Measurements from ENCODE around the gene RCN1.
A peak's percentile ranks its signal among the peaks of the same experiment; 100 is the strongest.

The RCN1 gene

DNA sequence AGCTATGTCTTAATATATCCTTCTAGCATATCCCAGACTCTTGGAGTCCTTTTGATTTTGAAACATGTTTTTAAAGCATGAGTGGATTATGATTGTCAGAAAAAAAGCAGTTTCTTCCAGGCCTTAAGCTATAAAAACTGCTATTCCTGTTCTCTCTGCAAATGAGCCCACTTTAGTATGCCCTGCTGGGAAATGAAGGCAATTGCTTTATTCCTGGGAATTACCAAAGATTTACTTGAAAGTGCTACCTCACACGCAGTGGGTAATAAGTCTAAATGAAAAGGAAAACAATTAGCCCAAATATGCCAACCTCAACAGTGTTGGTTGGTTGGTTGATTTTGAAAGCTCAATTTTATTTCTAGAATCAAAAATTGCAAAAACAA, 17.2 kb upstream of the RCN1 start:
- Histone ChIP-seq H3K36me3 (no peaks in the 10 kb centered on the region), H3K4me1 (no peaks in the 10 kb centered on the region), H3K9me3 (peaks cover 14% of the 10 kb centered on the region; the same call in 1 of the 2 replicates), H4K20me1 (no peaks in the 10 kb centered on the region), H3K4me3 (no peak overlapping the region), H3K27ac (no peak overlapping the region), H3K9ac (no peak overlapping the region), H3K27me3 (no peaks in the 10 kb centered on the region), H3K4me2 (no peak overlapping the region)
- no peak for TF ChIP-seq Cebpa-rat (IDR thresholded peaks at IDR 0.05)

DNA sequence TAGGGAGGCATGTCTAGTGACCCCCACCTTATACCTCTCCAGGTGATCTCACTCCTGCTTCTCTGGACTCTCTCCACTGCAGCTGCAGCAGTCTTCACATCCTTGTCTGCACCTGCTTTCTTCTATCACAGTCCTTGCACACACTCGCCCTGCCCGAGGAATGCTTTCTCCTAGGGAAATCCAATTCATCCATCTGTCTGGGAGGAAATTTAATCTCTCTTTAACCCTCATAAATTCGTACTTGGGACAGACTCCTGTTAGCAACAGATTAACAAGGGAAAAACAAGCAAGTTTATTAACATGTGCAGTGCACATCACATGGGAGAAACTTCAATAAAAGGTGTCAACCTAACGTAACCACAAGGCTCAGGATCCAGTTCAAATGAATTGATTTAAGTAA, 11.3 kb upstream of the RCN1 start:
- Histone ChIP-seq H3K4me1 (no peaks in the 10 kb centered on the region), H3K36me3 (no peaks in the 10 kb centered on the region), H3K27ac (no peak overlapping the region), H3K4me3 (no peak overlapping the region), H4K20me1 (no peaks in the 10 kb centered on the region), H3K9ac (no peak overlapping the region), H3K9me3 (peaks cover 14% of the 10 kb centered on the region; the same call in 1 of the 2 replicates), H3K27me3 (no peaks in the 10 kb centered on the region), H3K4me2 (no peak overlapping the region)
- TF ChIP-seq Cebpa-rat (IDR thresholded peaks at IDR 0.05), result no peak

DNA sequence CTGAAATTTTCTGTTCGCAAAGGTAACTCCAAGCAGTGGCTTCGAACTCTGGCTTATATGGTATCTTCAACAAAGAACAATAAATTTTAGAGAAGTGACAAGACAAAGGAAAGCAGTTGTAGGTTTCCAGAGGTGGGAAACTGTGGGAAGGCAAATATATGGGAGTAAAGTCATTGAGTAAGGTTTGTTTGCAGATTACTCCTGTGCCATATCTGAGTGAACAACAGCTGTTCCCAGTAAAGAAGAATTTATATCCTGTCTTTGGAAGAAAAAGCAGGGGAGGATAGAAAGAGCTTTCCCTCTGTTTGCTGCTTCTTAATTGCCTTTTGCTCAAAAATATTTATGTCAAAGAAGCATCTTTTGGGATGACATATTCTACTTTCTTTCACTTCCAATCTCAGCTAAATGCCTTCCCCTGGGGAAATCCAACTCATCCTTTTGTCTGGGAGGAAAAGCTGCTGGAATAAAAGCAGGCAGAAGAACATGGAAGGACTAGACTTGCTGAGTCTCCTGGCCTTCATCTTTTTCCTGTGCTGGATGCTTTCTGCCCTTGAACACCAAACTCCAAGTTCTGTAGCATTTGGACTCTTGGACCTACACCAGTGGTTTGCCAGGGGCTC, 10.4 kb upstream of the RCN1 start:
- H3K9me3 ChIP-seq, result peaks cover 14% of the 10 kb centered on the region; the same call in 1 of the 2 replicates
- no peaks in the 10 kb centered on the region for H3K27me3 ChIP-seq
- H3K36me3 ChIP-seq, result no peaks in the 10 kb centered on the region
- no peak overlapping the region for H3K4me2 ChIP-seq
- H3K4me1 ChIP-seq, result no peaks in the 10 kb centered on the region
- no peak for TF ChIP-seq Cebpa-rat (IDR thresholded peaks at IDR 0.05)
- H4K20me1 ChIP-seq, result no peaks in the 10 kb centered on the region
- H3K27ac ChIP-seq, result no peak overlapping the region
- H3K9ac ChIP-seq, result no peak overlapping the region
- no peak overlapping the region for H3K4me3 ChIP-seq

DNA sequence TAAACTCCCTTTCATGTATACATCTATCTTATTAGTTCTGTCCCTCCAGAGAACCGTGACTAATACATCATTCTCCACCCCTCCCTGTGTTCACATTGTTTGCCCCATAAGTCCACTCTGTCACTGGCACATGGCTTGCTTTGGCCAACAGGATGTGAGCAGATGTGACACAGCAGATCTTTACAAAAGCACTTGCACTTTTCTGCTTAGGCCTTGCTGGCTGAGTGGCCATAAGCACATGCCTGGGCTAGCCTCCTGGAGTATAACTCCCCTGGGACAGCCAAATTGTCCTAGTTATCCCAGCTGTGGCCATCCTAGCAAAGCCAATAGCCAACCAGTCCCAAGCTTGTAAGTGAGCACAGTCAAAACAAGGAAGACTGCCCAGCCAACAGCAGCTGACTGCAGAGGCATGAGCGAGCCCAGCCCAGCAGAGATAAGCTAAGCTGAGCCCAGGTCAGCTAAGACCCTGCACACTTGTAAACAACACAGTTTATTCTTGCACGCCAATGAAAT, 9.7 kb upstream of the RCN1 start:
- H3K4me1 ChIP-seq, result no peaks in the 10 kb centered on the region
- H3K27me3 ChIP-seq, result no peaks in the 10 kb centered on the region
- no peak overlapping the region for H3K4me2 ChIP-seq
- no peaks in the 10 kb centered on the region for H4K20me1 ChIP-seq
- no peaks in the 10 kb centered on the region for H3K36me3 ChIP-seq
- peaks cover 10% of the 10 kb centered on the region; the same call in 1 of the 2 replicates for H3K9me3 ChIP-seq
- no peak overlapping the region for H3K4me3 ChIP-seq
- TF ChIP-seq Cebpa-rat (IDR thresholded peaks at IDR 0.05), result no peak
- H3K9ac ChIP-seq, result no peak overlapping the region
- H3K27ac ChIP-seq, result no peak overlapping the region

DNA sequence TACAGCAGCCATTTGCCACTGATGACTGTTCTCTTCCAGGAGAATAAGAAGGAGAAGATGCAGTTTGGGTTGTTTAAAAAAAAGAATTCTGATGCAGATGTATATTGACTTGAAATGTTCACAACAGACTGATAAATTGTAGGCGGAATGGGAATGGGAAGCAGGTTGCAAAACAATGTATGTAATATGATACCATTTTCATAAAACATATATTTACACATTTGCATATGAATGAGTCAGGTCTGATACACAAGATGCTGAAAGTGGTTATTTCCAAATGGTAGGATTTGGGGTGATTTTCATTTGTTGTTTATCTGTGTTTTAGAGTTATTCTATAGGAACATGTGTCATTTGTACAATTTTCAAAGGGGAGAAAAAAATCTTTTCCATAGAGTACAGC, 9.0 kb upstream of the RCN1 start:
- H3K27me3 ChIP-seq, result no peaks in the 10 kb centered on the region
- H3K9me3 ChIP-seq, result peaks cover 3% of the 10 kb centered on the region; the same call in 1 of the 2 replicates
- H4K20me1 ChIP-seq, result no peaks in the 10 kb centered on the region
- H3K36me3 ChIP-seq, result no peaks in the 10 kb centered on the region
- no peak overlapping the region for H3K4me2 ChIP-seq
- H3K4me1 ChIP-seq, result no peaks in the 10 kb centered on the region
- TF ChIP-seq Cebpa-rat (IDR thresholded peaks at IDR 0.05), result no peak
- H3K9ac ChIP-seq, result no peak overlapping the region
- H3K4me3 ChIP-seq, result no peak overlapping the region
- H3K27ac ChIP-seq, result no peak overlapping the region

DNA sequence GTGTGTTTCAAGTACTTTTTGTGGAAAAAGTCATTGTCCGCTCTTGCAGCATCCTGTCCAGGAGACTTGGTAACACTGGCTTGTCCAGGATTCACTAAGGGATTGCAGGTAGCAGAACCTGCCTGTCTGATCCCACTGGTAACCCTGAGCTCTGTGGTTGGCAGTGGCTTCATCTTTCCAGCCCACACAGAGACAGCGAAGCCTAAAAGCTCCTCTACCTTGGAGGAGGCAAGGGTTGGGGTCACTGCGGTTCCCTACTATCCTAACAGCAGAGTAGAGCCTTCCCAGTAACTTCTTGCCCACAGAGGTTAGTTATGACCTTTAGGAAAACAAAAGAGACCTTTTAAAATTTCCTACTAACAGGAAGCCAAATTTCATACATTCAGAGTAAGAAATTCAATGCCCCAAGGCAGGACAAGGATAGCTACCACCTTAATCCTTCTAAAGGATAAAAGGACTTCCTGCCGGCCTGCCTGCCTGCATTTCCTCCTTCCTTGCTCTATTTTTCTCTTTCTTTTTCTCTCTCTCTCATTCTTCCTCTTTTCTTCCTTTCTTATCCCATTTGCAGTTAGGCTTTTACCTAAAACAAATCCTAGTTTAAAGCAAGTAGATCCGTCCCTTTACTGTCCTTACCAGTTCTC, 8.4 kb upstream of the RCN1 start:
- TF ChIP-seq Cebpa-rat (IDR thresholded peaks at IDR 0.05), result no peak
- H3K27me3 ChIP-seq, result no peaks in the 10 kb centered on the region
- H3K36me3 ChIP-seq, result no peaks in the 10 kb centered on the region
- no peak overlapping the region for H3K9ac ChIP-seq
- peaks cover 3% of the 10 kb centered on the region for H3K4me1 ChIP-seq
- H3K4me3 ChIP-seq, result no peak overlapping the region
- no peak overlapping the region for H3K27ac ChIP-seq
- no peak overlapping the region for H3K4me2 ChIP-seq
- no peaks in the 10 kb centered on the region; the same call in 1 of the 2 replicates for H3K9me3 ChIP-seq
- H4K20me1 ChIP-seq, result no peaks in the 10 kb centered on the region

DNA sequence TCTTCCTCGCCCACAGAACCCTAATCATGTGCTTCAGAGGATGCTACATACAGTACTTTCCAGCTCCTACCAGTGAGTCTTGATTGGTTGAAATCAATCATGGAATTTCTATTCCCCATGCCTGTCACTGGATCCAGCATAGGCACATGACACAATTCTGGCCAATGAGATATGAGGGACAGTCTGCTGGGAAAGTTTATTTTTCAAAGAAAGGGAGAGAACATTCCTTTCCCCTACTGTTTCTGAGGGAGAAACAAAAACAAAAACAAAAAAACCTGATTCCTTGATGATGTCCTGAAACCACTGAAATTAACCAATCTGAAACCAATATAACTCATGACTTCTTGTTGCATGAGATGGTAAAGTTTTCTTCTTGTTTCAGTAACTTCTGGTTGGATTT, 3.3 kb upstream of the RCN1 start:
- Histone ChIP-seq H3K27me3 (no peaks in the 10 kb centered on the region), H3K4me2 (peak overlapping the region; percentile 73), H3K4me3 (no peak overlapping the region)

DNA sequence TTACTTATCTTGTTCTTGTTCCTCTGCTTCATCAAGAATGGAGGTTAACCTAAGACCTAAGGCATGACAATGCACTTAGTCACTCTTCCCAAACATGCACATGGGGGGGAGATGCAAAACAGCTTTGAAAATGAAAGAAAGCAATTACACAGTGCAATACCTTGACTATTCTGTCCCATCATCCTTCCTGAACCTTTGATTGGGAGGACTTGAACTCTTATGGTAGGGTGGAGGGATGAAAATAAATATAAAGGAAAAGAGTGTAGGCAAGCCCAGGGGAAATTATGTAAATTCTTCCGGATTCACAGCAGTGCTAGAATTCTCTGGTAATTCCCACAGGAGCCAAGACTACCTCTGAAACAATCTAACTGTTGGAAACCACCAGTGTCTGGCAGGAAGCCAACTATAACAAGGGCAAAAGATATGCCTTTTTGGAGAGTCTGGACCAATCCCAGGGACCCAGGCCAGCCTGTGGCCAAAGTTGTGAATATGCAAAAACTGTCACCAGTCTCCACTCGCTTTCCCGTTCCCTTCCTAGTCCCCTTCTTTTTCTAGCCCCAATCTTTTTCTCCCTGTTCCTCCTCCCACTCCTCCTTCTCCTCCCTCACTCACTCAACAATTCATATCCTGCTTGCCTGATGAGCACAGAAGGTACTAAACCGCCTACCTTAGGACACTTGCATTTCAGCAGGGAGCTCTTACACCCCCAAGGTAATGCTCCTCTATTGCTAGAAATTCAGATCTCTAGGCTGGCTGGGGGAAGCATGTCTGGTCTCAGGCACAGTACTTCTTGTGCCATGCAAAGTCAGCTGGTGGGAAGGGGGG, 2.5 kb upstream of the RCN1 start:
- Histone ChIP-seq H3K9me3 (no peaks in the 10 kb centered on the region), H4K20me1 (peaks cover 11% of the 10 kb centered on the region), H3K4me2 (peak overlapping the region; percentile 73), H3K4me1 (peaks cover 47% of the 10 kb centered on the region), H3K9ac (peak overlapping the region; percentile 32; the same call in 1 of the 2 replicates), H3K27ac (peak overlapping the region; percentile 57), H3K4me3 (peak overlapping the region; percentile 30), H3K27me3 (no peaks in the 10 kb centered on the region), H3K36me3 (no peaks in the 10 kb centered on the region)
- TF ChIP-seq Cebpa-rat (IDR thresholded peaks at IDR 0.05), result no peak

More for the DNA sequence above, 3.3 kb upstream of the RCN1 start:
- 0 out of 2 replicates have a peak overlapping the region, but pooled peaks have one; percentile 57 for H3K27ac ChIP-seq
- H3K36me3 ChIP-seq, result no peaks in the 10 kb centered on the region
- H3K9me3 ChIP-seq, result no peaks in the 10 kb centered on the region
- H4K20me1 ChIP-seq, result peaks cover 3% of the 10 kb centered on the region
- H3K9ac ChIP-seq, result no peak overlapping the region
- no peak for TF ChIP-seq Cebpa-rat (IDR thresholded peaks at IDR 0.05)
- peaks cover 40% of the 10 kb centered on the region for H3K4me1 ChIP-seq

DNA sequence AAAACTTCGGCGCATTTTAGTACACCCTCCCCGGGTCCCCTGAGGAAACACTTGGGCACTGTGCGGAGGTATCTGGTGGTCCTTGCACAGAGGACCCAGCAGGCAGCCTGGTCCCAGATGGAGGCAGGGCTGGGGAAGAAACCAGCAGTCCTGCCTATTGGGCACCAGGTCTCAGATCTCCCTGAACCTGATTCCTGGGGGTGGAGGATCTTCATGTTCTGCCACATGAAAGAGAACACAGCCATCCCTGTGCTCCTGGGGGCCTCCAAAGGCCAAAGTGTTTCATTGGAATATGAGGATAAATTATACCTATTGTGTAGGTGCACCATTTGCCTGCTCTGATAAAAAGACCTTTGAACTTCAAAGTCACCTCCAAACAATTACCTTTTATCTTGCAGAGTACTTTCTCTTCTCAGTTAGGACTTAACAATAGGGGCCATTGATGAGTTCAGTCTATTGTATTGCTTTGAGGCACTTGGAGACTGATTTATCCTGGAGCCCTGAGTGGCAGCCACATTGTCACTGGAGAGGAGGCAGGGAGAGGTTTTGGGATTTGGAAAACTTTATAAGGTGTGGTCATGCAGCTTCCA, 1.8 kb downstream of the RCN1 start:
- no peak for TF ChIP-seq Cebpa-rat (IDR thresholded peaks at IDR 0.05)
- Histone ChIP-seq H3K9ac (peak overlapping the region; percentile 96), H3K27ac (peak overlapping the region; percentile 99), H4K20me1 (peaks cover 54% of the 10 kb centered on the region), H3K9me3 (no peaks in the 10 kb centered on the region), H3K4me2 (peak overlapping the region; percentile 94), H3K4me3 (peak overlapping the region; percentile 79), H3K4me1 (peaks cover 49% of the 10 kb centered on the region), H3K36me3 (peaks cover 41% of the 10 kb centered on the region), H3K27me3 (no peaks in the 10 kb centered on the region)

Data from BLaER1 (cell line).